K562 (cell line): ENCODE results near the gene DAPK1. TPM values are rescaled to one million over a fixed set of nuclear protein-coding genes. Genes with fewer than 3 reads are reported as not detected.

Source experiments
- ETV1 ChIP-seq: fragments of 450-650 bp; conservative IDR thresholded peaks from 2 replicates; pipeline ENCODE4 v1.6.1; 2016; ENCODE audit warnings: missing genetic modification characterization, control low read depth, low read depth, missing compliant biosample characterization
- TAF7 ChIP-seq: fragments of 450-650 bp; IDR thresholded peaks from 2 replicates; pipeline ENCODE4 v1.6.1; 2016; ENCODE audit warnings: missing genetic modification characterization, missing compliant biosample characterization
- TCF7 ChIP-seq: sonication (generic); IDR thresholded peaks from 2 replicates; pipeline ENCODE4 v1.6.1; 2016; ENCODE audit warnings: antibody characterized with exemption, borderline replicate concordance
- ZNF282 ChIP-seq: sonication (generic); formaldehyde crosslinking; IDR thresholded peaks from 2 replicates; pipeline ENCODE4 v1.8.1; 2023; ENCODE audit warnings: missing genetic modification reagents
- ZNF830 ChIP-seq: fragments of 250-450 bp; sonication (Bioruptor Pico); IDR thresholded peaks from 2 replicates; pipeline ENCODE4 v1.5.0; 2021; ENCODE audit warnings: mild to moderate bottlenecking
- ZSCAN29 ChIP-seq: fragments of 450-650 bp; IDR thresholded peaks from 2 replicates; pipeline ENCODE4 v1.6.1; 2017
- polyA plus RNA-seq, 8 experiments: library from polyadenylated mRNA; depleted of rRNA in 4 of 8; stranded (reverse) in 5 of 8; unstranded in 3 of 8; fragments of >200 nt; fragmentation: Nextera tagmentation in 2 of 8; fragmentation: Illumina TruSeq in 1 of 8; extraction: Ambion mirVana in 2 of 8; extraction: Trizol in 1 of 8; gene quantifications; 2 replicates each; pipeline versions ENCODE4 v1.2.1 to v1.2.3, GENCODE V29; 2011 to 2014; ENCODE audit warnings: inconsistent platforms in 1 of 8, missing spikeins in 1 of 8
- total RNA-seq, 7 experiments: library from RNA; depleted of rRNA in 6 of 7; stranded (reverse); fragments of >200 nt in 6 of 7; fragmentation: Illumina TruSeq in 2 of 7; extraction: Trizol in 2 of 7; gene quantifications; 2 replicates each; pipeline versions ENCODE4 v1.2.1 to v1.2.3, GENCODE V29; 2011 to 2021; ENCODE audit warnings: low replicate concordance in 1 of 7
- TF ChIP-seq, protein P1 (sequence below): fragments of 250-450 bp; sonication (Bioruptor Pico); IDR thresholded peaks from 2 replicates; pipeline ENCODE4 v1.5.0; 2021; ENCODE audit warnings: mild to moderate bottlenecking, moderate library complexity
- TF ChIP-seq, protein P2 (sequence below), 3 experiments: fragments of 200-800 bp in 1 of 3; fragments of 250-450 bp in 1 of 3; fragments of 450-650 bp in 1 of 3; sonication (Bioruptor Pico) in 1 of 3; sonication (Bioruptor generic) in 1 of 3; formaldehyde crosslinking in 1 of 3; IDR thresholded peaks; 2 replicates each; pipeline versions ENCODE4 v1.6.1 to v1.8.0; 2016 to 2022; ENCODE audit warnings: mild to moderate bottlenecking in 2 of 3, missing genetic modification characterization in 2 of 3, missing compliant biosample characterization in 1 of 3, moderate library complexity in 1 of 3
- TF ChIP-seq, protein P3 (sequence below), 2 experiments: fragments of 200-800 bp in 1 of 2; sonication (Bioruptor generic) in 1 of 2; sonication (generic) in 1 of 2; formaldehyde crosslinking in 1 of 2; IDR thresholded peaks in 1 of 2; conservative IDR thresholded peaks in 1 of 2; 2 replicates each; pipeline versions ENCODE4 v1.5.0 to v1.6.1; 2016 to 2020; ENCODE audit warnings: missing compliant biosample characterization in 1 of 2, missing genetic modification characterization in 1 of 2, missing genetic modification reagents in 1 of 2
- TF ChIP-seq, protein P4 (sequence below): fragments of 450-650 bp; IDR thresholded peaks from 2 replicates; pipeline ENCODE4 v1.6.1; 2017; ENCODE audit warnings: antibody characterized with exemption, mild to moderate bottlenecking
- TF ChIP-seq, protein P5 (sequence below): fragments of 450-650 bp; IDR thresholded peaks from 2 replicates; pipeline ENCODE4 v1.6.1; 2016

Gene DAPK1
- total and polyA plus RNA-seq, 9 of the 15 experiments (the other 6 are each of a cell fraction or from before 2014, with no cell fraction given): 1.7 to 26.4 (median 15.8) TPM

DNA sequence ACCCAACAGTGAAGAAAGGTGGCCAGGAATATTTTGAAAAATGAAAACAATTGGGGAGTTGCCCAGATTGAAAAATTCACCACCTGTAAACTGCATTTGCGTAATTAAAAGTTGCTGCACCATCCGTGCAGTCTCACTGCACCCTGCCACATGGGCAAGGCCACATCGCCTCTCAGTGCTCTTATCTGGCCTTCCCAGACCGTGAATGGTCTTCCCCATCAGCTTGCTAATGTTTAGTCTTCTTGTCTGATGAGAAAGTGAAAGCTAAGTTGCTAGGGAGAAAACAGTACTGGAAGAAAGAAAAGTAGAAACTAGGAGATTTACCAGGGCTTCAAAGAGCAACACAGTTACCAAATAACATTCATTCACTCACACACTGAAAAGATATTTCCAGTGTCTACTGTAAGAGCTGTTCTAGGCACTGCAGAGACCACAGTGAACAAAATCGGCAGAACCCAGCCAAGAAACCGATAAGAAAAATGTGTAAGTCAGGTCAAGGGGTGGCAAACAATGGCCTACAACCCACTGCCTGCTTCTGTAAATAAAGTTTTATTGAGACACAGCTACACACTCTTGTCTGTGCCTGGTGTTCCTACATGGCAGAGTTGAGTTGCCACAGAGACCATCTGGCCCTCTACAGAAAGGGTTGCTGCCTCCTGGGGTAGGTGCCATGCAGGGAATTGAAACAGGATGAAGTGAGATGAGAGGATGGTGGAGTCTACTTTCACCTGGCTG, 177.1 kb downstream of the DAPK1 start (continued):
- TF ChIP-seq, protein P1, sequence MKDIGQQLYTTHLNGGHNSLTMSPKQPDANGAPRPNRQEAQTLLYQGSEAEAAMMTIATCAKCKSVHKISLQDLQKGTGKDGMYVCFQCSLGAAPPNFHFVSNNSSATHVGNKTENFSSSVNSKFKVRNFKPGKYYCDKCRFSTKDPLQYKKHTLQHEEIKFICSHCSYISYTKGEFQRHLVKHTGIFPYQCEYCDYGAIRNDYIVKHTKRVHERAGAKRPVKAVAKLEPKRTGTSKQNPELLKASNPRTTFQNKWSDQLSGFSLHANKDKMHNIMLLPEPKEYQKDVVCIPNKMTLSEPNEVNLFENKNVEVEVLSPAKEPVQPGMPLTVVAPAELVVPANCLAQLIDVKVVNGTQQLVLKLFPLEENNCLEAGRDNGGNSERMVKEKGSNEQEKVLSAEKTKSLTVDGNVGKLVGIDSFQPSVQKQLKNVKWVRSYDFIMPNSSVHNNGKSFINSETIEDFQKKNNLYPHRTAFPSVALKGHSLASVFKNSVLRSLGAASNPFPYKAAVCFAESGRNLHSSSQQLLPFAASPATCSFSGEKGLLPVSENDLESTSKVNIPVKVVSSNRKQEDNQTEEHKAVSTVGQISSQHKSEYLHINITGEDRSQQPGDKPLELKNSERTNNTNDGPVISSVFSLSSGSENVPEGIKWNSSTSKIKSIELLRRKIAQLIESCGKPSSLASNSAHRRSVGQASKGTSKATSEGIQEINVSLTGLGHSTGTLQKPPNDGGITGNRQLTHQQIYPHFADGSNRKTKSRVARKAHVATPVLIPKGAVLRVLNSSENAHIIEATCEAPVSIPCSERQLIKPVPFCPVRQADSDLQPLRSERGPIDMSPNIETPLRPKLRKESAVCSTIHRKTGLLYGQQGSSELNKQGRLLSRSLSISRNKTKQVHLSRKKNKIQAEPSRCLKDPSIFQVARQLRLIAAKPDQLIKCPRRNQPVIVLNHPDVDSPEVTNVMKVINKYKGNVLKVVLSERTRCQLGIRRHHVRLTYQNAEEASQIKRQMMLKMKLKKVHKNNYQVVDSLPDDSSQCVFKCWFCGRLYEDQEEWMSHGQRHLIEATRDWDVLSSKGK (CRISPR knock-in tag): no peak
- TF ChIP-seq ZNF830 (CRISPR knock-in tag) (no peak), ZNF282 (CRISPR knock-in tag) (no peak), ZSCAN29 (no peak), TAF7 (tag) (no peak), ETV1 (tag) (no peak), TCF7 (no peak)
- TF ChIP-seq, protein P2, sequence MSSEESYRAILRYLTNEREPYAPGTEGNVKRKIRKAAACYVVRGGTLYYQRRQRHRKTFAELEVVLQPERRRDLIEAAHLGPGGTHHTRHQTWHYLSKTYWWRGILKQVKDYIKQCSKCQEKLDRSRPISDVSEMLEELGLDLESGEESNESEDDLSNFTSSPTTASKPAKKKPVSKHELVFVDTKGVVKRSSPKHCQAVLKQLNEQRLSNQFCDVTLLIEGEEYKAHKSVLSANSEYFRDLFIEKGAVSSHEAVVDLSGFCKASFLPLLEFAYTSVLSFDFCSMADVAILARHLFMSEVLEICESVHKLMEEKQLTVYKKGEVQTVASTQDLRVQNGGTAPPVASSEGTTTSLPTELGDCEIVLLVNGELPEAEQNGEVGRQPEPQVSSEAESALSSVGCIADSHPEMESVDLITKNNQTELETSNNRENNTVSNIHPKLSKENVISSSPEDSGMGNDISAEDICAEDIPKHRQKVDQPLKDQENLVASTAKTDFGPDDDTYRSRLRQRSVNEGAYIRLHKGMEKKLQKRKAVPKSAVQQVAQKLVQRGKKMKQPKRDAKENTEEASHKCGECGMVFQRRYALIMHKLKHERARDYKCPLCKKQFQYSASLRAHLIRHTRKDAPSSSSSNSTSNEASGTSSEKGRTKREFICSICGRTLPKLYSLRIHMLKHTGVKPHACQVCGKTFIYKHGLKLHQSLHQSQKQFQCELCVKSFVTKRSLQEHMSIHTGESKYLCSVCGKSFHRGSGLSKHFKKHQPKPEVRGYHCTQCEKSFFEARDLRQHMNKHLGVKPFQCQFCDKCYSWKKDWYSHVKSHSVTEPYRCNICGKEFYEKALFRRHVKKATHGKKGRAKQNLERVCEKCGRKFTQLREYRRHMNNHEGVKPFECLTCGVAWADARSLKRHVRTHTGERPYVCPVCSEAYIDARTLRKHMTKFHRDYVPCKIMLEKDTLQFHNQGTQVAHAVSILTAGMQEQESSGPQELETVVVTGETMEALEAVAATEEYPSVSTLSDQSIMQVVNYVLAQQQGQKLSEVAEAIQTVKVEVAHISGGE (CRISPR knock-in tag; IDR thresholded peaks at IDR 0.05): no peak
- TF ChIP-seq, protein P3, sequence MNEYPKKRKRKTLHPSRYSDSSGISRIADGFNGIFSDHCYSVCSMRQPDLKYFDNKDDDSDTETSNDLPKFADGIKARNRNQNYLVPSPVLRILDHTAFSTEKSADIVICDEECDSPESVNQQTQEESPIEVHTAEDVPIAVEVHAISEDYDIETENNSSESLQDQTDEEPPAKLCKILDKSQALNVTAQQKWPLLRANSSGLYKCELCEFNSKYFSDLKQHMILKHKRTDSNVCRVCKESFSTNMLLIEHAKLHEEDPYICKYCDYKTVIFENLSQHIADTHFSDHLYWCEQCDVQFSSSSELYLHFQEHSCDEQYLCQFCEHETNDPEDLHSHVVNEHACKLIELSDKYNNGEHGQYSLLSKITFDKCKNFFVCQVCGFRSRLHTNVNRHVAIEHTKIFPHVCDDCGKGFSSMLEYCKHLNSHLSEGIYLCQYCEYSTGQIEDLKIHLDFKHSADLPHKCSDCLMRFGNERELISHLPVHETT (CRISPR knock-in tag; conservative IDR thresholded peaks at IDR 0.05 in 1 of 2, IDR thresholded peaks at IDR 0.05 in 1 of 2): peak in 1 of 2 experiments; percentile 47; a peak in 1 of 4 replicates
- TF ChIP-seq, protein P4, sequence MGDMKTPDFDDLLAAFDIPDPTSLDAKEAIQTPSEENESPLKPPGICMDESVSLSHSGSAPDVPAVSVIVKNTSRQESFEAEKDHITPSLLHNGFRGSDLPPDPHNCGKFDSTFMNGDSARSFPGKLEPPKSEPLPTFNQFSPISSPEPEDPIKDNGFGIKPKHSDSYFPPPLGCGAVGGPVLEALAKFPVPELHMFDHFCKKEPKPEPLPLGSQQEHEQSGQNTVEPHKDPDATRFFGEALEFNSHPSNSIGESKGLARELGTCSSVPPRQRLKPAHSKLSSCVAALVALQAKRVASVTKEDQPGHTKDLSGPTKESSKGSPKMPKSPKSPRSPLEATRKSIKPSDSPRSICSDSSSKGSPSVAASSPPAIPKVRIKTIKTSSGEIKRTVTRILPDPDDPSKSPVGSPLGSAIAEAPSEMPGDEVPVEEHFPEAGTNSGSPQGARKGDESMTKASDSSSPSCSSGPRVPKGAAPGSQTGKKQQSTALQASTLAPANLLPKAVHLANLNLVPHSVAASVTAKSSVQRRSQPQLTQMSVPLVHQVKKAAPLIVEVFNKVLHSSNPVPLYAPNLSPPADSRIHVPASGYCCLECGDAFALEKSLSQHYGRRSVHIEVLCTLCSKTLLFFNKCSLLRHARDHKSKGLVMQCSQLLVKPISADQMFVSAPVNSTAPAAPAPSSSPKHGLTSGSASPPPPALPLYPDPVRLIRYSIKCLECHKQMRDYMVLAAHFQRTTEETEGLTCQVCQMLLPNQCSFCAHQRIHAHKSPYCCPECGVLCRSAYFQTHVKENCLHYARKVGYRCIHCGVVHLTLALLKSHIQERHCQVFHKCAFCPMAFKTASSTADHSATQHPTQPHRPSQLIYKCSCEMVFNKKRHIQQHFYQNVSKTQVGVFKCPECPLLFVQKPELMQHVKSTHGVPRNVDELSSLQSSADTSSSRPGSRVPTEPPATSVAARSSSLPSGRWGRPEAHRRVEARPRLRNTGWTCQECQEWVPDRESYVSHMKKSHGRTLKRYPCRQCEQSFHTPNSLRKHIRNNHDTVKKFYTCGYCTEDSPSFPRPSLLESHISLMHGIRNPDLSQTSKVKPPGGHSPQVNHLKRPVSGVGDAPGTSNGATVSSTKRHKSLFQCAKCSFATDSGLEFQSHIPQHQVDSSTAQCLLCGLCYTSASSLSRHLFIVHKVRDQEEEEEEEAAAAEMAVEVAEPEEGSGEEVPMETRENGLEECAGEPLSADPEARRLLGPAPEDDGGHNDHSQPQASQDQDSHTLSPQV: peak; percentile 75
- TF ChIP-seq, protein P5, sequence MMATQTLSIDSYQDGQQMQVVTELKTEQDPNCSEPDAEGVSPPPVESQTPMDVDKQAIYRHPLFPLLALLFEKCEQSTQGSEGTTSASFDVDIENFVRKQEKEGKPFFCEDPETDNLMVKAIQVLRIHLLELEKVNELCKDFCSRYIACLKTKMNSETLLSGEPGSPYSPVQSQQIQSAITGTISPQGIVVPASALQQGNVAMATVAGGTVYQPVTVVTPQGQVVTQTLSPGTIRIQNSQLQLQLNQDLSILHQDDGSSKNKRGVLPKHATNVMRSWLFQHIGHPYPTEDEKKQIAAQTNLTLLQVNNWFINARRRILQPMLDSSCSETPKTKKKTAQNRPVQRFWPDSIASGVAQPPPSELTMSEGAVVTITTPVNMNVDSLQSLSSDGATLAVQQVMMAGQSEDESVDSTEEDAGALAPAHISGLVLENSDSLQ: no peak
